ENCODE data around the gene ZC3H7B. TPM values are rescaled to one million over a fixed set of nuclear protein-coding genes. Genes with fewer than 3 reads are reported as not detected.

Gene ZC3H7B
- polyA plus RNA-seq, 3 donors = 0.31 to 15.7 (median 0.49) TPM

- no peaks in the 10 kb centered on the region for H3K9me3 Mint-ChIP-seq
- H3K27me3 Mint-ChIP-seq (ENCODE audit: low read depth in 3 of 3) = peaks cover 0 to 4% (median 2%) of the 10 kb centered on the region in 3 donors
- Histone ChIP-seq H3K27ac (ENCODE audit: low read depth in 1 of 2, low read length in 2 of 2) (no peak overlapping the region), H3K27me3 (ENCODE audit: control insufficient read depth in 2 of 2, insufficient read depth in 2 of 2, low read length in 2 of 2) (no peaks in the 10 kb centered on the region), H2AFZ (ENCODE audit: insufficient read depth, low read depth, low read length, poor library complexity, severe bottlenecking) (no peak overlapping the region), H4K20me1 (ENCODE audit: insufficient read depth, low read length) (peaks cover 4% of the 10 kb centered on the region), H3K4me1 (ENCODE audit: control insufficient read depth in 1 of 2, insufficient read depth in 2 of 2, low read length in 2 of 2) (no peaks in the 10 kb centered on the region), H3K9ac (ENCODE audit: insufficient read depth, low read length, poor library complexity, severe bottlenecking) (no peak overlapping the region), H3K36me3 (replicated peaks in 1 of 2; ENCODE audit: control insufficient read depth in 1 of 2, insufficient read depth in 2 of 2, low read length in 2 of 2) (peaks cover 95 to 100% of the 10 kb centered on the region in 2 donors), H3K9me3 (replicated peaks in 1 of 2; ENCODE audit: control insufficient read depth in 1 of 2, insufficient read depth in 1 of 2, low read length in 2 of 2) (no peaks in the 10 kb centered on the region), H3K4me3 (replicated peaks in 1 of 3; ENCODE audit: low read depth in 2 of 3, low read length in 3 of 3) (no peak overlapping the region), H3K79me2 (ENCODE audit: insufficient read depth, low read length) (peaks cover 10% of the 10 kb centered on the region), H3K4me2 (replicated peaks; ENCODE audit: extremely low read depth, low read length, poor library complexity, severe bottlenecking) (no peak overlapping the region)
- no peak overlapping the region for H3K4me3 Mint-ChIP-seq
- WGBS (ENCODE audit: insufficient coverage) = 99% methylated on average over 7 of the region's 7 CpGs
- H3K4me1 Mint-ChIP-seq = no peaks in the 10 kb centered on the region
- peak overlapping the region in 1 of 7 donors; percentile 42 for H3K27ac Mint-ChIP-seq
- no peak for DNase-seq
- H3K36me3 Mint-ChIP-seq = peaks cover 84 to 99% of the 10 kb centered on the region in 2 donors
- no peak for TF ChIP-seq CTCF (IDR thresholded peaks at IDR 0.05)
- intact Hi-C loops (cut with micrococcal nuclease) = no loop called here
These were observed 40.5 kb upstream of the ZC3H7B start for GRCh38 chr22:41260871-41261270.

- Histone ChIP-seq H3K27me3 (ENCODE audit: control insufficient read depth in 2 of 2, insufficient read depth in 2 of 2, low read length in 2 of 2) (no peaks in the 10 kb centered on the region), H3K4me3 (replicated peaks in 1 of 3; ENCODE audit: low read depth in 2 of 3, low read length in 3 of 3) (no peak overlapping the region), H3K9ac (ENCODE audit: insufficient read depth, low read length, poor library complexity, severe bottlenecking) (no peak overlapping the region), H3K9me3 (replicated peaks in 1 of 2; ENCODE audit: control insufficient read depth in 1 of 2, insufficient read depth in 1 of 2, low read length in 2 of 2) (no peaks in the 10 kb centered on the region), H3K79me2 (ENCODE audit: insufficient read depth, low read length) (peaks cover 10% of the 10 kb centered on the region), H4K20me1 (ENCODE audit: insufficient read depth, low read length) (peaks cover 4% of the 10 kb centered on the region), H2AFZ (ENCODE audit: insufficient read depth, low read depth, low read length, poor library complexity, severe bottlenecking) (no peak overlapping the region), H3K36me3 (replicated peaks in 1 of 2; ENCODE audit: control insufficient read depth in 1 of 2, insufficient read depth in 2 of 2, low read length in 2 of 2) (peaks cover 92 to 100% of the 10 kb centered on the region in 2 donors), H3K27ac (ENCODE audit: low read depth in 1 of 2, low read length in 2 of 2) (peak overlapping the region in 1 of 2 donors; percentile 26), H3K4me1 (ENCODE audit: control insufficient read depth in 1 of 2, insufficient read depth in 2 of 2, low read length in 2 of 2) (no peaks in the 10 kb centered on the region), H3K4me2 (replicated peaks; ENCODE audit: extremely low read depth, low read length, poor library complexity, severe bottlenecking) (no peak overlapping the region)
- WGBS (ENCODE audit: insufficient coverage) = 89% methylated on average over 12 of the region's 12 CpGs
- Mint-ChIP-seq H3K36me3 (peaks cover 83 to 99% of the 10 kb centered on the region in 2 donors), H3K4me1 (no peaks in the 10 kb centered on the region), H3K27ac (peak overlapping the region in 3 of 7 donors; percentile 13 to 43 (median 16)), H3K9me3 (no peaks in the 10 kb centered on the region), H3K27me3 (ENCODE audit: low read depth in 3 of 3) (peaks cover 0 to 4% (median 2%) of the 10 kb centered on the region in 3 donors), H3K4me3 (no peak overlapping the region)
- no peak for DNase-seq
- no peak for TF ChIP-seq CTCF (IDR thresholded peaks at IDR 0.05)
- intact Hi-C loops (cut with micrococcal nuclease) = no loop called here
These were observed 39.6 kb upstream of the ZC3H7B start for GRCh38 chr22:41261541-41262249.

All from CD14-positive monocyte (primary cell).